Keratinocyte (primary cell): ENCODE data around the gene C1QTNF3. TPM values are rescaled to one million over a fixed set of nuclear protein-coding genes. Genes with fewer than 3 reads are reported as not detected.
"Not testable (repeated sequence)": the region's sequence is repeated elsewhere in the genome, so short reads cannot be mapped to it uniquely, and the experiment has no call there.

Experiments used
- DNase-seq: peaks from one replicate; pipeline ENCODE4 v3.0.0-alpha.2; 2011; ENCODE audit warnings: low read depth, missing footprints, low spot score
- FAIRE-seq: peaks from 2 replicates; lab custom pipeline; 2011; peaks lifted over from hg19 to GRCh38; lab: Jason Lieb, UNC
- H2AFZ ChIP-seq: 2 replicates; pipeline ENCODE4 v1.6.0; 2012; ENCODE audit warnings: low read length, control low read depth, inconsistent platforms; ENCODE audit not compliant: control insufficient read depth
- H3K27ac ChIP-seq: 2 replicates; pipeline ENCODE4 v1.5.1; 2011; ENCODE audit warnings: low read length; ENCODE audit not compliant: control insufficient read depth, insufficient read depth
- H3K27me3 ChIP-seq: 3 replicates; pipeline ENCODE4 v1.6.0; 2011; ENCODE audit warnings: low read length; ENCODE audit not compliant: control insufficient read depth, insufficient read depth; ENCODE audit errors: extremely low read depth
- H3K36me3 ChIP-seq, 2 experiments: 2 replicates in 1 of 2; 3 replicates in 1 of 2; pipeline ENCODE4 v1.5.1; 2011; ENCODE audit warnings: low read length in 2 of 2, mild to moderate bottlenecking in 1 of 2; ENCODE audit not compliant: control insufficient read depth in 2 of 2, insufficient read depth in 2 of 2; ENCODE audit errors: extremely low read depth in 1 of 2
- H3K4me1 ChIP-seq: 3 replicates; pipeline ENCODE4 v1.5.1; 2011; ENCODE audit warnings: low read length; ENCODE audit not compliant: control insufficient read depth, insufficient read depth; ENCODE audit errors: extremely low read depth
- H3K4me2 ChIP-seq: 3 replicates; pipeline ENCODE4 v1.6.0; 2011; ENCODE audit warnings: low read depth, low read length; ENCODE audit not compliant: control insufficient read depth, insufficient read depth; ENCODE audit errors: extremely low read depth
- H3K4me3 ChIP-seq, 3 experiments: fragments of 200-600 bp in 1 of 3; sonication (generic) in 1 of 3; 2 replicates in 2 of 3; 3 replicates in 1 of 3; pipeline ENCODE4 v1.5.1; 2011 to 2016; ENCODE audit warnings: low read length in 3 of 3, mild to moderate bottlenecking in 3 of 3, control low read depth in 2 of 3, inconsistent platforms in 1 of 3, low read depth in 1 of 3, mixed read lengths in 1 of 3, mixed run types in 1 of 3, moderate library complexity in 1 of 3; ENCODE audit not compliant: control insufficient read depth in 2 of 3, insufficient read depth in 2 of 3; ENCODE audit errors: extremely low read depth in 1 of 3
- H3K79me2 ChIP-seq: 2 replicates; pipeline ENCODE4 v1.6.0; 2012; ENCODE audit warnings: low read length; ENCODE audit not compliant: control insufficient read depth, insufficient read depth
- H3K9ac ChIP-seq: 3 replicates; pipeline ENCODE4 v1.6.0; 2011; ENCODE audit warnings: low read length; ENCODE audit not compliant: control insufficient read depth, insufficient read depth; ENCODE audit errors: extremely low read depth
- H3K9me1 ChIP-seq: 3 replicates; pipeline ENCODE4 v1.6.0; 2011; ENCODE audit warnings: low read length; ENCODE audit not compliant: control insufficient read depth, insufficient read depth; ENCODE audit errors: extremely low read depth
- H3K9me3 ChIP-seq: 2 replicates; pipeline ENCODE4 v1.5.1; 2012; ENCODE audit warnings: low read depth, low read length; ENCODE audit not compliant: control insufficient read depth
- H4K20me1 ChIP-seq: 3 replicates; pipeline ENCODE4 v1.6.0; 2011; ENCODE audit warnings: low read length; ENCODE audit not compliant: control insufficient read depth, insufficient read depth; ENCODE audit errors: extremely low read depth
- dilution Hi-C: fragments of 300-500 bp; cut with MboI; formaldehyde crosslinking; loops from one replicate; pipeline ENCODE4 v1.7.0; 2020; ENCODE audit warnings: low sequenced_read_pairs; ENCODE audit not compliant: extremely low pct_ligation_motif_present
- polyA plus RNA-seq, 5 experiments: library from polyadenylated mRNA; depleted of rRNA in 3 of 5; stranded (reverse) in 3 of 5; stranded (forward) in 1 of 5; unstranded in 1 of 5; fragments of >200 nt; gene quantifications; 1 replicate in 1 of 5; 2 replicates in 3 of 5; 3 replicates in 1 of 5; pipeline versions ENCODE4 v1.2.1 to v1.2.3, GENCODE V29; 2011 to 2012; ENCODE audit warnings: missing spikeins in 2 of 5, low read depth in 1 of 5, low replicate concordance in 1 of 5

The C1QTNF3 gene
- polyA plus RNA-seq, 1 donor (not counting 4 experiments of a cell fraction or from before 2014, with no cell fraction given): 1.0 TPM

DNA sequence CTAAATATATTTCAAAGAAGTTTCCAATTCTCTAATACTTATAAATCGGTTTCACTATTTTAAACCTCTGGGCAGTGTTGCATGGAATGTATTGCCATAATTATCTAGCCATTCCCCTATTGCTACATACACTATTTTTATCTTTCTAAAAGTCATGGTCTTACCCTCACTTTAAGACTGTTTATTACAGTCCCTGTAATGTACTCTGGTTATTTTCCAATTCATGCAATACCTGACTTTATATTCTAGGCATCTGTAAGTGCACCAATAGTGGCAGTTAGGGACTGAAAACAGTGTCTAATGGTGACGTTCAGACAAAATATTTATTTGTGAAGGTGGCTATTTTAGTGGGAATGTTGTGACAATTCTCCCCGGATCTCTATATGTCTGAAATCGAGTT, 40.9 kb upstream of the C1QTNF3 start:
- H3K27ac ChIP-seq, H3K4me2 ChIP-seq, H3K36me3 ChIP-seq, dilution Hi-C loops, H3K4me3 ChIP-seq, H2AFZ ChIP-seq, H3K79me2 ChIP-seq, H3K27me3 ChIP-seq, H4K20me1 ChIP-seq, H3K9me1 ChIP-seq, DNase-seq, H3K9me3 ChIP-seq, H3K4me1 ChIP-seq, FAIRE-seq, H3K9ac ChIP-seq: not testable (repeated sequence)

DNA sequence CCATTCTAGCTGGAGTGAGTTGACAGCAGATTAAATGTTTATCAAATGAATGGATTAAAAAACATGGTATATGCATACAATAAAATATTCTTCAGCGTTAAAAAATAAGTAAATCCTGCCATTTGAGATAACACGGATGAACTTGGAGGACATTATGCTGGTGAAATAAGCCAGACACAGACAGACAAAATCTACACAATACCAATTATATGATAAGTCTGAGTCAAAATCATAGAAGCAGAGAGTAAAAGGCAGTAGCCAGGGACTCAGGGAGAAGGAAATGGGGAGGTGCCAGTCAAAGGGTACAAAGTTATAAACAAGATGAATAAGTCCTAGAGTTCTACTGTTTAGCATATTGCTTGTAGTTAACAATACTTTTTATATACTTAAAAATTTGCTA, 36.5 kb upstream of the C1QTNF3 start:
- DNase-seq, dilution Hi-C loops, H3K9ac ChIP-seq, H3K9me3 ChIP-seq, FAIRE-seq, H4K20me1 ChIP-seq, H3K4me3 ChIP-seq, H3K4me1 ChIP-seq, H2AFZ ChIP-seq, H3K9me1 ChIP-seq, H3K36me3 ChIP-seq, H3K27me3 ChIP-seq, H3K27ac ChIP-seq, H3K79me2 ChIP-seq, H3K4me2 ChIP-seq: not testable (repeated sequence)

DNA sequence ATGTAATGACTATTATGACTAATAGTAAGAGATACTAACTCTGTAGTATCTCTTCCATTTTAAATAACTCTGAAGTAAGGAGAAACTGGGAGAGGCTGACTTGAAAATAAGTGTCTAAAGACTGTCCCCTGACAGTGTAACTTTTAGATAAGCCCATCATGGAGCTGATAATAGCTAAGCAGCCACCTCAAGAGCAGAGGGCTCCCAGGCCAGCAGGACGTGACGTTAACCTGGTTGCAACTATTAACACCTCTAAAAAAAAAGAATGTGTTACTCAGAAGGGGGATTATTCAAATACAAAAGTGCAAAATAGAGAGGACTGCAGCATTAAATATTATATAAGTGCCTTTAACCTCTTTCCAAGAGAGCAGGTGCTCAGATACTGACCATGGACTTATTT, 34.6 kb upstream of the C1QTNF3 start:
- H3K4me1 ChIP-seq, FAIRE-seq, H3K9me1 ChIP-seq, DNase-seq, H3K27me3 ChIP-seq, H4K20me1 ChIP-seq, H3K4me2 ChIP-seq, H3K9ac ChIP-seq, H3K36me3 ChIP-seq, H3K79me2 ChIP-seq, H3K9me3 ChIP-seq, H2AFZ ChIP-seq, H3K27ac ChIP-seq, dilution Hi-C loops, H3K4me3 ChIP-seq: not testable (repeated sequence)

DNA sequence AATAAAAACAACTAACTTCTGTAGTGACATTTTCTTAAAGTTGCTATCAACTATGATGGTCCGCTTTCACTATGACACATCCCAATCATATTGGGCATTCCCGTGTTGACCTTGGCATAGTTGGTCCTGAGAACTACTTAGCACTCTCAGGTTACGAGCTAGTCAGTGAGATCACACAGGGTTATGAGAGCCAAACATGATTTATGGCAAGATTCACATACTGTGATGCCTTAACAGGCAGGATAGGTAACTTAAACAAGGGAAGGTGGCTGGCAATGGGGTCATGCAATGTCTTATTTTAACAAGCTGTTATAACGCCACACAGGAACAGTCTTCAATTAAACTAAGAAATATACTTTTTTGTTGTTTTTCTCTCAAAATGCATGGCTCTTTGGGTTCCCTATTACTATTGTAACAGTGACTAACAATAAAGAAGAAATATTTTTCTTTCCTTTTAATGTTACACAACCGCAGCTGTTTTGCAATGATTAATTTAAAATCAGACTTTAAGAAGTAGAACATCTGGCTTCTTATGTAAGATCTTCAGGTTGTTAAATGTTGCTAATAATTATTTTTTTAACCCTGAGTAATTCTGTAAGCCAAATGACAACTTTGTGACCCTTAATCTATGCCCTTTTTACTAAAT, 33.8 kb upstream of the C1QTNF3 start:
- H3K4me3 ChIP-seq, DNase-seq, H3K9me3 ChIP-seq, H3K27me3 ChIP-seq, H3K9me1 ChIP-seq, H4K20me1 ChIP-seq, H3K27ac ChIP-seq, H3K9ac ChIP-seq, H2AFZ ChIP-seq, H3K36me3 ChIP-seq, FAIRE-seq, H3K4me1 ChIP-seq, dilution Hi-C loops, H3K79me2 ChIP-seq, H3K4me2 ChIP-seq: not testable (repeated sequence)

DNA sequence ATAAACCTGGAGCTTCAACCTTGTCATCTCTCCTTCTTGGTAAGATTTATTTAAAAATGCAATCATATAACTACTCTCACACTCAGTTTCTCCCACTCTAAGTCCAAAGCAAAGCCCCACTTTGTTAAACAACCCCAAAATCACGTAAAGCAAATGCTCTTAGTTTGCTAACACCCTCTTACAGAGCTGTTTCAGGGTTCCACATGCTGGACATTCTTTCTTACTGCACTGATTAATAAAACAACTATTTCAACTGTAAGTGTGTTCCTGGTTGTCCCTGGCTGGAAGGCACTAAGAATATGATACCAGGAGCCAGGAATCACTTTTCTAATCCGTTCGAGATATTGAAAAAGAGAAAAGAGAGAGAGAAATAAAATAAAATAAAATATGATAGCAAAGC, 31.5 kb upstream of the C1QTNF3 start:
- H4K20me1 ChIP-seq, H3K9me1 ChIP-seq, FAIRE-seq, H3K9ac ChIP-seq, H3K4me1 ChIP-seq, H3K4me2 ChIP-seq, DNase-seq, H3K79me2 ChIP-seq, H3K36me3 ChIP-seq, dilution Hi-C loops, H3K4me3 ChIP-seq, H3K9me3 ChIP-seq, H3K27me3 ChIP-seq, H3K27ac ChIP-seq, H2AFZ ChIP-seq: not testable (repeated sequence)
